ENCODE data around the gene RPP40. TPM values are rescaled to one million over a fixed set of nuclear protein-coding genes. Genes with fewer than 3 reads are reported as not detected.

Gene RPP40
- total RNA-seq, 1 donor from 2014 or later, result 8.4 TPM

DNA sequence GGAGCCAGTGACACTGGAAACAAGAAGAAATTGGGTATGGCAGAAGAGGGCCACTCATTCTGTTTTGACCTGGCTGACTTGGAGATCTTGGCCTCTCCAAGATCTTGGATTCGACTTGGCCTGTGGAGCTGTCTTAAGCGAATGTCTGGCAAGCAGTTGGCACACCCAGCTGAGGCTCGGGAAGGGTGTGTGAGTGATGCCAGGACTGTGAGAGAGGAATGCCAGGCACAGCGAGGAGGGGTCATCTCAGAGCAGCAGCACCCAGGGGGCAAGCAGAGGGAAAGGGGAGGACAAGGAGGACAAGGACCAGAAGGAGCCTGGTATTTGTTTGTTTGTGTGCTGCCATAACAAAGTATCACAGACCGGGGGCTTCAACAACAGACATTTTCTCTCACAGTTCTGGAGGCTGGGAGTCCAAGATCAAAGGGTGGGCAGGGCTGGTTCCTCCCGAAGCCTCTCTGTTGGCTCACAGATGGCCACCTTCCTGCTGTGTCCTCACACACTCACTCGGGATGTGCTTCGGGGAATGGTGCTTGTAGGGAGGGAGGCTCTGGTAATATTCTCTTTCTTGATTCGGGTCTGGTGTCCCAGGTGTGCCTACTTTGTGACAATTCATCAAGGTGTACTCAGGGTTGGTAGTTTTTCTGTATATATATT, 33.0 kb downstream of the RPP40 start:
- DNase-seq (ENCODE audit: low spot score), result peak; percentile 62

DNA sequence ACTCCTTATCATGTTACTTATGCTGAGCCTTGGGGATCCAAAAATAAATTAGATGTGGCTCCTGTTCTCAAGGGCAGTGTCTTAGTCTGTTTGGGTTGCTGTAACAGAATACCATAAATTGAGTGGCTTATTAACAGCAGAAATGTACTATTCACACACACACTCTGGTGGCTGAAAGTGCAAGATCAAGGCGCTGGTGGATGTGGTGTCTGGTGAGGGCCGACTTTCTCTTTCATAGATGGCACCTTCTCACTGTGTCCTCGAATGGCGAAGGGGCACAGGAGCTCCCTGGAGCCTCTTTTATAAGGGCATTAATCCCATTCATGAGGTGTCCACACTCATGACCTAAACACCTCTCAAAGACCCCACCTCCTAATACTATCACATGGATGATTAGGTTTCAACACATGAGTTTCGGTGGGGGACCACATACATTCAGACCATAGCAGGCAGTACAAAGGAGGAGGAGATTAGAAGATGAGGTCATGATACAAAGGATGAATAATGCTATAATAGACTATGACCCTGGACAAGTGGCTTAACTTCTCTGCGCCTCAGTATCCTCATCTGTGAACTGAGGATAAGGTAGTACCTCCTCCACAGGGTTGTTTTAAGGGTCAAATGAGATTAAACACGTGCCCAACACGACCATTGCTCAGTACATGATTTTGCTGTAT, 34.1 kb downstream of the RPP40 start:
- DNase-seq (ENCODE audit: low spot score), result peak; percentile 18

- DNase-seq (ENCODE audit: low spot score), result peak; percentile 22
Measured at GRCh38 chr6:4967301-4968030, 36.4 kb downstream of the RPP40 start.

- DNase-seq (ENCODE audit: low spot score), result peak; percentile 60
Measured at GRCh38 chr6:4965562-4966389, 38.1 kb downstream of the RPP40 start.

DNA sequence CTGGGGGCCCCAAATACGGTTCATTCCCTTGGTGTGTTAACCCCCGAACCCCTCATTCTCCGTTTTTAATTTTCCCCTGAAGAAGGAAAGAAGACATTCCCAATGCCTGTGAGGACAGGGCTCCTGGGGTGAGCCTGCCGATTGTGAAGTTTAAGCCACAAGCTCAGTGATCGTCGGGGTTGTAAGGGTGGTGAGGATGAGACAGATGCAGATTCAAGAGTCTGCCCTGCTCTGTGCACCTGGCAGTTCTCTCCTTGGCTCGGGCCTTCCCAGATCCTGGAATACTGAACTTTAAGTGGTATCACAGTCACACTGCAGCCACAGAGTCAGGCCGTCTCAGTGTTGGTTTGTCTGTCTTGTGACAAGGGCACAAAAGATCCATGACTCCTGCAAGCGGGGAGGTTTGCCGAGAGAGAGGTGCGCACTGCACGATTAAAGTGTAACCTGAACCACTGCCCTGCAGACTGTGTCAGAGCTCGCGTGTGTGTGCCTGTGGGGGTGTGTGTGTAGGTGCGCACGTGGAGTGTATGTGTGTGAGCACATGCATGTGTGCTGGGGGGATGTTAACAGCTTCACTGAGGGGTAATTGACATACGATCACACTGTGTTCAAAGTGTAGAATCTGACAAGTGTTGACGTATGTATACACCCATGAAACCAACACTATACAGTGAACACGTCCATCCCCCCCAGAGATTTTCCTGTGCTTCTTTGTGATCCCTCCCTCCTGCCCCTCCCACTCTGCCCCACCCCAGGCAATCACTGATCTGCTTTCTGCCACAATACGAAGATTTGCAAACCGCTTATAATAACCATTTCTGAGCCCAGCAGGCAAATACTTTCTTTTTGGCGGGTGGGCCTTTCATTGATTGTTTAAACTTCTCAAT, 38.9 kb downstream of the RPP40 start:
- DNase-seq (ENCODE audit: low spot score), result peak; percentile 75

DNA sequence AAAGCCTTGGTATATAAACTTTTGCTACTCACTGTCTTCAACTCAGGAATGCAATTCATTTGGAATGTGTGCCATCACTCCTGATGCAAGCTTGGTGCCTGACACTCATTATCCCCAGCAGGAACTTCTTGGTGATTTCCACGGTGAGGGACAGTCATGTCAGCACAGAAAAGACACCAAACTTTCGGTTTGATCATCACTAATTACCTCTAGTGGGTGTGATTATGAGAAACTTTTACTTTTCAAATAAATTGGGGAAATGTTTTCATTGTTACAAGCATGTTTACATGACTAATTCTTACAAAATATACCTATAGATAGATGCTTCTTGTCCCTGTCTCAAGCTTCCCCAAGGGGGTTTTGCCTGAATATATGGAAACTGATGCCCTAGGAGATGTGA, 40.9 kb downstream of the RPP40 start:
- DNase-seq (ENCODE audit: low spot score), result no peak

GRCh38 chr6:4961322-4962168, 42.3 kb downstream of the RPP40 start:
- DNase-seq (ENCODE audit: low spot score), result peak; percentile 57

DNA sequence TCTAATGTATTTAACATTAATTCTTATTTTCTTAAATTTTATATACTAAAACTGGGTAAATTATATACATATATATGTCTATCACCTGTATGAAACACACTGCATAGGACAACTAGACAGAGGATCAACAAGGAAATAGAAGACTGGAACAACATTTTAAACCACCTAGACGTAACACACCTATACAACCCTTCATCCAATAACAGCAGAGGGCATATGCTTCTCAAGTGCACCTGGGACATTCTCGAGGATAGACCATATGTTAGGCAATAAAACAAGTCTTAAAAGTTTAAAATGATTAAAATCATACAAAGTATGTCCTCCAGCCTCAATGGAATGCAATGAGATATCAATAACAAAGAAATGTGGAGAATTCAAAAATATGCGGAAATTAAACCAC, 45.2 kb downstream of the RPP40 start:
- no peak for DNase-seq (ENCODE audit: low spot score)

GRCh38 chr6:4957521-4958231, 46.2 kb downstream of the RPP40 start:
- DNase-seq (ENCODE audit: low spot score), result peak; percentile 55

GRCh38 chr6:4956625-4957024, 47.2 kb downstream of the RPP40 start:
- DNase-seq (ENCODE audit: low spot score), result no peak

- peak; percentile 43 for DNase-seq (ENCODE audit: low spot score)
Measured at GRCh38 chr6:4953440-4953839, 50.4 kb downstream of the RPP40 start.

GRCh38 chr6:4950836-4951533, 52.9 kb downstream of the RPP40 start:
- peak; percentile 68 for DNase-seq (ENCODE audit: low spot score)

- peak; percentile 47 for DNase-seq (ENCODE audit: low spot score)
Measured at GRCh38 chr6:4950076-4950475, 53.8 kb downstream of the RPP40 start.

GRCh38 chr6:4948781-4949450, 54.9 kb downstream of the RPP40 start:
- peak; percentile 57 for DNase-seq (ENCODE audit: low spot score)

- DNase-seq (ENCODE audit: low spot score), result peak; percentile 67
Measured at GRCh38 chr6:4947716-4948115, 56.1 kb downstream of the RPP40 start.

GRCh38 chr6:4946521-4946920, 57.3 kb downstream of the RPP40 start:
- DNase-seq (ENCODE audit: low spot score), result no peak

Measured in mesenteric fat pad (tissue), 1 donor.